Chondrocyte (in vitro differentiated cells): ENCODE data around the gene KCNJ5. TPM values are rescaled to one million over a fixed set of nuclear protein-coding genes. Genes with fewer than 3 reads are reported as not detected.

Source experiments
- DNase-seq: peaks from one replicate; pipeline ENCODE4 v3.0.0; 2021; ENCODE audit warnings: mixed read lengths, low spot score
- H3K27ac Mint-ChIP-seq: one replicate; pipeline ENCODE4 v1.8.0; 2021; ENCODE audit warnings: mild to moderate bottlenecking, moderate library complexity, mixed read lengths; ENCODE audit not compliant: unreplicated experiment
- H3K27me3 Mint-ChIP-seq: 2 replicates; pipeline ENCODE4 v1.8.0; 2021; ENCODE audit warnings: low read depth, mixed read lengths
- H3K36me3 Mint-ChIP-seq: 2 replicates; pipeline ENCODE4 v1.8.0; 2021; ENCODE audit warnings: low read depth, mixed read lengths
- H3K4me1 Mint-ChIP-seq: 2 replicates; pipeline ENCODE4 v1.8.0; 2021; ENCODE audit warnings: low read depth, mild to moderate bottlenecking, mixed read lengths
- H3K4me3 Mint-ChIP-seq: one replicate; pipeline ENCODE4 v1.8.0; 2021; ENCODE audit warnings: mild to moderate bottlenecking, moderate library complexity, mixed read lengths; ENCODE audit not compliant: unreplicated experiment
- H3K9me3 Mint-ChIP-seq: 2 replicates; pipeline ENCODE4 v1.8.0; 2021; ENCODE audit warnings: low read depth, mixed read lengths
- CTCF ChIP-seq: fragments of 200-600 bp; sonication (generic); IDR thresholded peaks from 2 replicates; pipeline ENCODE4 v1.5.0; 2021; ENCODE audit warnings: antibody characterized with exemption, mild to moderate bottlenecking, moderate library complexity
- total RNA-seq: library from RNA; stranded (reverse); gene quantifications from 3 replicates; pipeline ENCODE4 v1.2.1, GENCODE V29; 2021

KCNJ5 gene
- total RNA-seq, 1 donor from 2014 or later: 0.15 TPM

- Mint-ChIP-seq H3K4me1 (peaks cover 11% of the 10 kb centered on the region), H3K36me3 (no peaks in the 10 kb centered on the region), H3K4me3 (no peak overlapping the region), H3K27ac (no peak overlapping the region), H3K9me3 (no peaks in the 10 kb centered on the region), H3K27me3 (no peaks in the 10 kb centered on the region)
- no peak for TF ChIP-seq CTCF
- no peak for DNase-seq
Observed at GRCh38 chr11:128857341-128857740, 33.8 kb upstream of the KCNJ5 start.

GRCh38 chr11:128859563-128860441 lies 31.4 kb upstream of the KCNJ5 start:
- Mint-ChIP-seq H3K4me1 (peaks cover 26% of the 10 kb centered on the region), H3K36me3 (no peaks in the 10 kb centered on the region), H3K9me3 (no peaks in the 10 kb centered on the region), H3K27ac (no peak overlapping the region), H3K27me3 (no peaks in the 10 kb centered on the region), H3K4me3 (no peak overlapping the region)
- TF ChIP-seq CTCF: peak; percentile 93
- no peak for DNase-seq

GRCh38 chr11:128860571-128861361 lies 30.4 kb upstream of the KCNJ5 start:
- H3K36me3 Mint-ChIP-seq: no peaks in the 10 kb centered on the region
- no peaks in the 10 kb centered on the region for H3K27me3 Mint-ChIP-seq
- H3K4me1 Mint-ChIP-seq: peaks cover 26% of the 10 kb centered on the region
- no peaks in the 10 kb centered on the region for H3K9me3 Mint-ChIP-seq
- no peak overlapping the region for H3K4me3 Mint-ChIP-seq
- no peak for TF ChIP-seq CTCF
- H3K27ac Mint-ChIP-seq: no peak overlapping the region
- no peak for DNase-seq

- TF ChIP-seq CTCF: no peak
- H3K9me3 Mint-ChIP-seq: no peaks in the 10 kb centered on the region
- peaks cover 26% of the 10 kb centered on the region for H3K4me1 Mint-ChIP-seq
- no peak overlapping the region for H3K27ac Mint-ChIP-seq
- H3K36me3 Mint-ChIP-seq: no peaks in the 10 kb centered on the region
- no peaks in the 10 kb centered on the region for H3K27me3 Mint-ChIP-seq
- no peak overlapping the region for H3K4me3 Mint-ChIP-seq
- DNase-seq: no peak
Observed at GRCh38 chr11:128862406-128862805, 28.8 kb upstream of the KCNJ5 start.

- no peaks in the 10 kb centered on the region for H3K27me3 Mint-ChIP-seq
- H3K36me3 Mint-ChIP-seq: no peaks in the 10 kb centered on the region
Observed at GRCh38 chr11:128862908-128863660, 28.1 kb upstream of the KCNJ5 start.

More at GRCh38 chr11:128862908-128863660, 28.1 kb upstream of the KCNJ5 start:
- H3K4me1 Mint-ChIP-seq: peaks cover 26% of the 10 kb centered on the region
- H3K9me3 Mint-ChIP-seq: no peaks in the 10 kb centered on the region
- no peak overlapping the region for H3K27ac Mint-ChIP-seq
- no peak for TF ChIP-seq CTCF
- no peak overlapping the region for H3K4me3 Mint-ChIP-seq
- DNase-seq: no peak
